GM12878 (cell line): ENCODE measurements around the gene OR13C4. TPM values are rescaled to one million over a fixed set of nuclear protein-coding genes. Genes with fewer than 3 reads are reported as not detected.
A peak's percentile ranks its signal among the peaks of the same experiment; 100 is the strongest.

Experiments
- ATAC-seq: fragments of 200-7000 bp; cut with Tn5 transposase; 3 replicates; pipeline ENCODE4 v1.9.1; 2020; ENCODE audit warnings: mild to moderate bottlenecking, moderate library complexity
- BruUV-seq: library from RNA; stranded (reverse); fragments of 400-500 nt; replicated peaks from 2 replicates; lab custom pipeline; 2021; lab: Mats Ljungman, UMichigan
- CTCF ChIA-PET: fragments of 300-600 bp; sonication (Branson Sonifier 250); formaldehyde crosslinking; extraction: SDS; loops from one replicate; lab custom pipeline; 2021; ENCODE audit warnings: inconsistent platforms; lab: Yijun Ruan, JAX
- POLR2A ChIA-PET: fragments of 350-600 bp; formaldehyde crosslinking; extraction: SDS; loops from one replicate; lab custom pipeline; 2021; ENCODE audit warnings: inconsistent platforms; lab: Charles Lee
- RAD21 ChIA-PET: fragments of 300-600 bp; sonication (Branson Sonifier 250); formaldehyde crosslinking; loops from one replicate; lab custom pipeline; 2023; ENCODE audit warnings: antibody characterized with exemption; ENCODE audit not compliant: unreplicated experiment; lab: Charles Lee
- SMC1A ChIA-PET: fragments of 300-600 bp; sonication (Branson Sonifier 250); formaldehyde crosslinking; loops from one replicate; lab custom pipeline; 2023; ENCODE audit not compliant: unreplicated experiment, uncharacterized antibody; lab: Charles Lee
- DNase-seq: peaks from one replicate; pipeline ENCODE4 v3.0.0-alpha.2; 2011; ENCODE audit warnings: low read depth, low spot score
- FAIRE-seq: peaks from 3 replicates; lab custom pipeline; 2011; peaks lifted over from hg19 to GRCh38; lab: Jason Lieb, UNC
- H2AFZ ChIP-seq: 2 replicates; pipeline ENCODE4 v1.6.0; 2011; ENCODE audit warnings: low read depth, low read length, control low read depth; ENCODE audit not compliant: control insufficient read depth
- H3K27ac ChIP-seq: 2 replicates; pipeline ENCODE4 v1.5.1; 2011; ENCODE audit warnings: control low read depth; ENCODE audit not compliant: control insufficient read depth, insufficient read depth
- H3K27me3 ChIP-seq, 2 experiments: replicated peaks in 1 of 2; 2 replicates each; pipeline versions ENCODE4 v1.6.0 to v1.6.1; 2011; ENCODE audit warnings: low read length in 1 of 2; ENCODE audit not compliant: control insufficient read depth in 2 of 2, insufficient read depth in 2 of 2
- H3K36me3 ChIP-seq, 2 experiments: 2 replicates each; pipeline ENCODE4 v1.5.1; 2011; ENCODE audit warnings: low read length in 1 of 2; ENCODE audit not compliant: control insufficient read depth in 2 of 2, insufficient read depth in 2 of 2
- H3K4me1 ChIP-seq: 2 replicates; pipeline ENCODE4 v1.6.1; 2011; ENCODE audit warnings: mild to moderate bottlenecking, low read length, moderate library complexity, mixed read lengths; ENCODE audit not compliant: control insufficient read depth, insufficient read depth
- H3K4me2 ChIP-seq: 2 replicates; pipeline ENCODE4 v1.6.0; 2011; ENCODE audit warnings: control low read depth; ENCODE audit not compliant: control insufficient read depth, insufficient read depth
- H3K4me3 ChIP-seq: fragments of 200-600 bp; sonication (generic); 2 replicates; pipeline ENCODE4 v1.5.1; 2016
- H3K79me2 ChIP-seq: 2 replicates; pipeline ENCODE4 v1.6.0; 2011; ENCODE audit warnings: low read length; ENCODE audit not compliant: control insufficient read depth, insufficient read depth
- H3K9ac ChIP-seq: 2 replicates; pipeline ENCODE4 v1.8.0; 2011; ENCODE audit warnings: low read length, control low read depth, mixed read lengths; ENCODE audit not compliant: control insufficient read depth, insufficient read depth
- H3K9me3 ChIP-seq: replicated peaks from 3 replicates; pipeline ENCODE4 v1.5.1; 2011; ENCODE audit warnings: mild to moderate bottlenecking, low read length; ENCODE audit not compliant: control insufficient read depth, insufficient read depth
- H4K20me1 ChIP-seq: 2 replicates; pipeline ENCODE4 v1.6.0; 2011; ENCODE audit not compliant: control insufficient read depth, insufficient read depth
- BMI1 ChIP-seq: fragments of 450-650 bp; IDR thresholded peaks from 2 replicates; pipeline ENCODE4 v1.6.1; 2016; ENCODE audit warnings: mild to moderate bottlenecking, moderate library complexity, borderline replicate concordance
- CHD4 ChIP-seq: fragments of 200-600 bp; sonication (generic); IDR thresholded peaks from 2 replicates; pipeline ENCODE4 v1.6.1; 2016; ENCODE audit warnings: mild to moderate bottlenecking
- ETV6 ChIP-seq, 2 experiments: fragments of 450-650 bp in 1 of 2; IDR thresholded peaks in 1 of 2; conservative IDR thresholded peaks in 1 of 2; 2 replicates each; pipeline ENCODE4 v1.6.1; 2014; ENCODE audit warnings: antibody characterized with exemption in 1 of 2, borderline replicate concordance in 1 of 2, low read depth in 1 of 2, mild to moderate bottlenecking in 1 of 2, moderate library complexity in 1 of 2
- GATAD2B ChIP-seq: fragments of 450-650 bp; conservative IDR thresholded peaks from 2 replicates; pipeline ENCODE4 v1.6.1; 2017; ENCODE audit warnings: low read depth, mild to moderate bottlenecking, moderate library complexity
- HDGF ChIP-seq: fragments of 450-650 bp; IDR thresholded peaks from 2 replicates; pipeline ENCODE4 v1.6.1; 2016; ENCODE audit warnings: antibody characterized with exemption
- KLF5 ChIP-seq: fragments of 450-650 bp; IDR thresholded peaks from 2 replicates; pipeline ENCODE4 v1.6.1; 2014; ENCODE audit warnings: mild to moderate bottlenecking; ENCODE audit not compliant: partially characterized antibody
- MTA2 ChIP-seq: fragments of 450-650 bp; IDR thresholded peaks from 2 replicates; pipeline ENCODE4 v1.6.1; 2016; ENCODE audit warnings: low read depth, mild to moderate bottlenecking, moderate library complexity
- NR2C2 ChIP-seq: IDR thresholded peaks from 2 replicates; pipeline ENCODE4 v1.6.1; 2011; ENCODE audit warnings: borderline replicate concordance, low read depth; ENCODE audit not compliant: control insufficient read depth, insufficient read length
- PAX5 ChIP-seq: IDR thresholded peaks from 2 replicates; pipeline ENCODE4 v1.6.1; 2011; ENCODE audit warnings: low read depth, low read length, borderline replicate concordance
- PAX8 ChIP-seq: fragments of 450-650 bp; IDR thresholded peaks from 2 replicates; pipeline ENCODE4 v1.6.1; 2017; ENCODE audit warnings: mild to moderate bottlenecking, moderate library complexity
- SMARCA5 ChIP-seq: fragments of 450-650 bp; IDR thresholded peaks from 2 replicates; pipeline ENCODE4 v1.6.1; 2017; ENCODE audit warnings: mild to moderate bottlenecking
- TCF12 ChIP-seq: IDR thresholded peaks from 2 replicates; pipeline ENCODE4 v1.6.1; 2011; ENCODE audit warnings: low read depth, mild to moderate bottlenecking, low read length
- WGBS: methylation state at CpG from one replicate; pipeline ENCODE4 v1.1.6; 2016; ENCODE audit warnings: low lambda C conversion rate; ENCODE audit not compliant: insufficient replicate concordance, insufficient coverage; ENCODE audit errors: missing lambda C conversion rate; 5-methylcytosine and 5-hydroxymethylcytosine counted together
- in situ Hi-C: fragments of 300-500 bp; cut with MboI; formaldehyde crosslinking; loops from 9 replicates; pipeline ENCODE4 v1.14.3; 2018; ENCODE audit warnings: mixed read lengths
- intact Hi-C: fragments of 100-400 bp; cut with micrococcal nuclease; formaldehyde crosslinking; loops from one replicate; pipeline ENCODE4 v1.14.2; 2022; ENCODE audit not compliant: unreplicated experiment
- polyA plus RNA-seq, 11 experiments: library from polyadenylated mRNA; depleted of rRNA in 4 of 11; unstranded in 6 of 11; stranded (reverse) in 5 of 11; fragments of >200 nt; fragmentation: Nextera tagmentation in 4 of 11; fragmentation: Illumina TruSeq in 1 of 11; extraction: Ambion mirVana in 4 of 11; extraction: Trizol in 1 of 11; gene quantifications; 1 replicate in 1 of 11; 2 replicates in 10 of 11; pipeline versions ENCODE4 v1.2.1 to v1.2.3, GENCODE V29; 2011 to 2016; ENCODE audit warnings: inconsistent platforms in 2 of 11, missing spikeins in 2 of 11, low read depth in 1 of 11
- total RNA-seq, 4 experiments: library from RNA; depleted of rRNA in 3 of 4; stranded (reverse); fragments of >200 nt in 3 of 4; fragmentation: Illumina TruSeq in 1 of 4; extraction: Trizol in 1 of 4; gene quantifications; 2 replicates each; pipeline versions ENCODE4 v1.2.1 to v1.2.3, GENCODE V29; 2013 to 2021
- TF ChIP-seq, protein P1 (sequence below): IDR thresholded peaks from 2 replicates; pipeline ENCODE4 v1.6.1; 2011; ENCODE audit warnings: borderline replicate concordance, low read depth, mild to moderate bottlenecking, moderate library complexity, mixed read lengths, low read length; ENCODE audit not compliant: insufficient read depth; ENCODE audit errors: extremely low read length
- TF ChIP-seq, protein P2 (sequence below): IDR thresholded peaks from 2 replicates; pipeline ENCODE4 v1.6.1; 2011; ENCODE audit warnings: mild to moderate bottlenecking, low read depth, low read length, moderate library complexity; ENCODE audit not compliant: insufficient replicate concordance
- TF ChIP-seq, protein P3 (sequence below): fragments of 450-650 bp; IDR thresholded peaks from 2 replicates; pipeline ENCODE4 v1.6.1; 2017; ENCODE audit warnings: mild to moderate bottlenecking, low read depth, inconsistent platforms; ENCODE audit not compliant: poor library complexity, severe bottlenecking
- TF ChIP-seq, protein P4 (sequence below): IDR thresholded peaks from 2 replicates; pipeline ENCODE4 v1.6.1; 2012; ENCODE audit warnings: low read depth, low read length, improper control_type of control experiment
- TF ChIP-seq, protein P5 (sequence below): fragments of 150-350 bp; IDR thresholded peaks from 2 replicates; pipeline ENCODE4 v1.6.1; 2014; ENCODE audit warnings: mild to moderate bottlenecking, low read depth, low read length

OR13C4 gene
- total and polyA plus RNA-seq, 10 of the 15 experiments (the other 5 are each of a cell fraction or from before 2014, with no cell fraction given): 0.17 to 0.26 TPM; not detected in 8

DNA sequence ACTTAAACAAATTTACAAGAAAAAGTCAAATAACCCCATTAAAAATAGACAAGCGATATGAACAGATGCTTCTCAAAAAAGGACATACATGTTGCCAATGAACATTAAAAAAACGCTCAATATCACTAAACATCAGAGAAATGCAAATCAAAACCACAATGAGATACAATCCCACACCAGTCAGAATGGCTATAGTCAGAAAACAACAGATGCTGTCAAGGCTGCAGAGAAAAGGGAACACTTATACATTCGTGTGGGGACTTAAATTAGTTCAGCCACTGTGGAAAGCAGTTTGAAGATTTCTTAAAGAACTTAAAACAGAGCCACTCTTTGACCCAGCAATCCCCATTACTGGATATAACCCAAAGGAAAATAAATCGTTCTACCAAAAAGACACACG lies 12.1 kb downstream of the OR13C4 start:
- in situ Hi-C loops: no loop called here
- Histone ChIP-seq H3K79me2 (no peaks in the 10 kb centered on the region), H3K4me1 (no peaks in the 10 kb centered on the region), H4K20me1 (no peaks in the 10 kb centered on the region), H3K27ac (no peak overlapping the region), H3K9me3 (no peaks in the 10 kb centered on the region), H3K4me2 (no peak overlapping the region), H3K4me3 (no peak overlapping the region), H2AFZ (no peak overlapping the region), H3K36me3 (no peaks in the 10 kb centered on the region), H3K27me3 (no peaks in the 10 kb centered on the region), H3K9ac (no peak overlapping the region)
- ChIA-PET POLR2A (interaction anchor here (0.6 kb wide), 1 partner anchor 87 kb away, joined by 3 read pairs; no protein-coding TSS in a partner anchor), CTCF (no interaction called here), RAD21 (no interaction called here), SMC1A (interaction anchor here (0.6 to 1.0 kb wide), 2 partner anchors 16 kb away, joined by 3 read pairs; no protein-coding TSS in a partner anchor)
- no peak for DNase-seq
- no TSS peak for BruUV-seq
- 14% methylated on average over 5 of the region's 5 CpGs for WGBS
- ATAC-seq: peak; percentile 36; the same call in 1 of the 3 replicates
- intact Hi-C loops: no loop called here
- FAIRE-seq: no peak
- no peak for TF ChIP-seq GATAD2B
- TF ChIP-seq, protein P1, sequence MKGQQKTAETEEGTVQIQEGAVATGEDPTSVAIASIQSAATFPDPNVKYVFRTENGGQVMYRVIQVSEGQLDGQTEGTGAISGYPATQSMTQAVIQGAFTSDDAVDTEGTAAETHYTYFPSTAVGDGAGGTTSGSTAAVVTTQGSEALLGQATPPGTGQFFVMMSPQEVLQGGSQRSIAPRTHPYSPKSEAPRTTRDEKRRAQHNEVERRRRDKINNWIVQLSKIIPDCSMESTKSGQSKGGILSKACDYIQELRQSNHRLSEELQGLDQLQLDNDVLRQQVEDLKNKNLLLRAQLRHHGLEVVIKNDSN: no peak
- no peak for TF ChIP-seq SMARCA5
- no peak for TF ChIP-seq PAX8
- no peak for TF ChIP-seq ETV6 (conservative IDR thresholded peaks at IDR 0.05 in 1 of 2, IDR thresholded peaks at IDR 0.05 in 1 of 2; ENCODE audit: borderline replicate concordance in 1 of 2, low read depth in 1 of 2)
- TF ChIP-seq, protein P2, sequence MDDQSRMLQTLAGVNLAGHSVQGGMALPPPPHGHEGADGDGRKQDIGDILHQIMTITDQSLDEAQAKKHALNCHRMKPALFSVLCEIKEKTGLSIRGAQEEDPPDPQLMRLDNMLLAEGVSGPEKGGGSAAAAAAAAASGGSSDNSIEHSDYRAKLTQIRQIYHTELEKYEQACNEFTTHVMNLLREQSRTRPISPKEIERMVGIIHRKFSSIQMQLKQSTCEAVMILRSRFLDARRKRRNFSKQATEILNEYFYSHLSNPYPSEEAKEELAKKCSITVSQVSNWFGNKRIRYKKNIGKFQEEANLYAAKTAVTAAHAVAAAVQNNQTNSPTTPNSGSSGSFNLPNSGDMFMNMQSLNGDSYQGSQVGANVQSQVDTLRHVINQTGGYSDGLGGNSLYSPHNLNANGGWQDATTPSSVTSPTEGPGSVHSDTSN: no peak
- no peak for TF ChIP-seq TCF12
- TF ChIP-seq, protein P3, sequence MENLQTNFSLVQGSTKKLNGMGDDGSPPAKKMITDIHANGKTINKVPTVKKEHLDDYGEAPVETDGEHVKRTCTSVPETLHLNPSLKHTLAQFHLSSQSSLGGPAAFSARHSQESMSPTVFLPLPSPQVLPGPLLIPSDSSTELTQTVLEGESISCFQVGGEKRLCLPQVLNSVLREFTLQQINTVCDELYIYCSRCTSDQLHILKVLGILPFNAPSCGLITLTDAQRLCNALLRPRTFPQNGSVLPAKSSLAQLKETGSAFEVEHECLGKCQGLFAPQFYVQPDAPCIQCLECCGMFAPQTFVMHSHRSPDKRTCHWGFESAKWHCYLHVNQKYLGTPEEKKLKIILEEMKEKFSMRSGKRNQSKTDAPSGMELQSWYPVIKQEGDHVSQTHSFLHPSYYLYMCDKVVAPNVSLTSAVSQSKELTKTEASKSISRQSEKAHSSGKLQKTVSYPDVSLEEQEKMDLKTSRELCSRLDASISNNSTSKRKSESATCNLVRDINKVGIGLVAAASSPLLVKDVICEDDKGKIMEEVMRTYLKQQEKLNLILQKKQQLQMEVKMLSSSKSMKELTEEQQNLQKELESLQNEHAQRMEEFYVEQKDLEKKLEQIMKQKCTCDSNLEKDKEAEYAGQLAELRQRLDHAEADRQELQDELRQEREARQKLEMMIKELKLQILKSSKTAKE: no peak
- no peak for TF ChIP-seq BMI1
- TF ChIP-seq, protein P4, sequence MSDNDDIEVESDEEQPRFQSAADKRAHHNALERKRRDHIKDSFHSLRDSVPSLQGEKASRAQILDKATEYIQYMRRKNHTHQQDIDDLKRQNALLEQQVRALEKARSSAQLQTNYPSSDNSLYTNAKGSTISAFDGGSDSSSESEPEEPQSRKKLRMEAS: no peak
- TF ChIP-seq MTA2: no peak
- TF ChIP-seq CHD4: no peak
- no peak for TF ChIP-seq NR2C2
- TF ChIP-seq KLF5: no peak
- no peak for TF ChIP-seq HDGF
- no peak for TF ChIP-seq PAX5
- TF ChIP-seq, protein P5, sequence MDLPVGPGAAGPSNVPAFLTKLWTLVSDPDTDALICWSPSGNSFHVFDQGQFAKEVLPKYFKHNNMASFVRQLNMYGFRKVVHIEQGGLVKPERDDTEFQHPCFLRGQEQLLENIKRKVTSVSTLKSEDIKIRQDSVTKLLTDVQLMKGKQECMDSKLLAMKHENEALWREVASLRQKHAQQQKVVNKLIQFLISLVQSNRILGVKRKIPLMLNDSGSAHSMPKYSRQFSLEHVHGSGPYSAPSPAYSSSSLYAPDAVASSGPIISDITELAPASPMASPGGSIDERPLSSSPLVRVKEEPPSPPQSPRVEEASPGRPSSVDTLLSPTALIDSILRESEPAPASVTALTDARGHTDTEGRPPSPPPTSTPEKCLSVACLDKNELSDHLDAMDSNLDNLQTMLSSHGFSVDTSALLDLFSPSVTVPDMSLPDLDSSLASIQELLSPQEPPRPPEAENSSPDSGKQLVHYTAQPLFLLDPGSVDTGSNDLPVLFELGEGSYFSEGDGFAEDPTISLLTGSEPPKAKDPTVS: no peak
